Neural crest cell (in vitro differentiated cells): ENCODE measurements around the gene BUD13. TPM values are rescaled to one million over a fixed set of nuclear protein-coding genes. Genes with fewer than 3 reads are reported as not detected.

ENCODE experiments used
- DNase-seq: peaks from one replicate; pipeline ENCODE4 v3.0.0; 2021; ENCODE audit warnings: low read depth, mixed read lengths, low spot score
- H3K27ac Mint-ChIP-seq: one replicate; pipeline ENCODE4 v1.8.0; 2021; ENCODE audit warnings: mild to moderate bottlenecking, mixed read lengths; ENCODE audit not compliant: unreplicated experiment
- H3K27me3 Mint-ChIP-seq: 2 replicates; pipeline ENCODE4 v1.8.0; 2021; ENCODE audit warnings: low read depth, mild to moderate bottlenecking, mixed read lengths
- H3K36me3 Mint-ChIP-seq: 2 replicates; pipeline ENCODE4 v1.8.0; 2021; ENCODE audit warnings: low read depth, mild to moderate bottlenecking, mixed read lengths
- H3K4me1 Mint-ChIP-seq: 2 replicates; pipeline ENCODE4 v1.8.0; 2021; ENCODE audit warnings: mixed read lengths
- H3K4me3 Mint-ChIP-seq: one replicate; pipeline ENCODE4 v1.8.0; 2021; ENCODE audit warnings: mild to moderate bottlenecking, mixed read lengths
- H3K9me3 Mint-ChIP-seq: 2 replicates; pipeline ENCODE4 v1.8.0; 2021; ENCODE audit warnings: mixed read lengths
- CTCF ChIP-seq: fragments of 200-600 bp; sonication (generic); conservative IDR thresholded peaks from 2 replicates; pipeline ENCODE4 v1.5.0; 2021; ENCODE audit warnings: antibody characterized with exemption, mild to moderate bottlenecking
- long read RNA-seq: library from polyadenylated mRNA; unstranded; transcript quantifications from one replicate; pipeline ENCODE4 v2.0.0, GENCODE V29; 2020
- total RNA-seq: library from RNA; stranded (reverse); gene quantifications from 2 replicates; pipeline ENCODE4 v1.2.1, GENCODE V29; 2021

Gene BUD13
- total RNA-seq = 39.0 and 39.7 TPM in 2 replicates
- long read RNA-seq, transcript BUD13-201 (10 exons, 2,196 nt) = major isoform, 70 of 91 reads
- long read RNA-seq, partial matches to known transcripts = 14 of 91 reads
- long read RNA-seq, other reads (novel, unspliced or antisense) = 7 of 91 reads

DNA sequence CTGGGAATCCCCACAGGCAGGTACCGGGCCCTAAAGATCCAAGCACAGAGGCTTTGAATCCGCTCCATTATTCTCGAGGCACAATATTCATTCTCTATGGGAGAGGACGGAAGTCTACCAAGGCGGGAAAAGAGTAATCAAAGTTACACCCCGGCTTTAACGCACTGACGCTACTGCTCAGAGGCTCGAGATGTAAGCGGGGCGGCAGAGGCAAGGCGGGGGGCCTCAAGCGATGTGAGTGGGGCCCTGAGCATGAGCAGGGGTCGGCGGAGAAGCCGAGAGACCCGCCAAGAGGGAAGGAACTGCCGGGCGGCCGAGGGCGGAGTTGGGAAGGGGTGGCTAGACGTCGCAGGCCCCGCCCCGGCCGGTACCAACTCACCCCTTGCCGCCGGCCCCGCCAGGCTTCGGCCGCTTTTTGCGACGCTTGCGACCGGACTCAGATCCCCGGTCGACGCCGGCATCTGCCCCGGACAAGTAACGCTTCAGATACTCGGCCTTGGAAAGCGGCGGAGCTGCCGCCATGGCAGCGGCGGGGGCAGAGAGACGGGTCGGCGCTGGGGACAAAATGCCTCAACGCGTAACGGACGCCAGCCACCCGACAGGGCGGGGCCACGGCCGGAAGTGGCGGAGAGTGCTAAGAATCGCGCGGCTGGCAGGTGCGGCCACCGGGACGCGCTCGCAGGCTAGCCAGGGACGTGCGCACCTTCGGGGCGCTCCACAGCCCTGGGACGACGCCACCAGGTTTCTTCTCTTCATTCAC, at the start of gene BUD13:
Gene BUD13, minus strand, starts transcription at position 545 of the 760 bp plus-strand sequence. Its CDS starts 23 bp downstream, at position 522.
- Mint-ChIP-seq H3K27me3 (no peaks in the 10 kb centered on the region), H3K4me1 (peaks cover 32% of the 10 kb centered on the region), H3K4me3 (peak within 1 kb of the TSS; percentile 98), H3K9me3 (no peaks in the 10 kb centered on the region), H3K27ac (peak within 1 kb of the TSS; percentile 99), H3K36me3 (peaks cover 14% of the 10 kb centered on the region)
- DNase-seq = peak; percentile 94
- no peak for TF ChIP-seq CTCF

DNA sequence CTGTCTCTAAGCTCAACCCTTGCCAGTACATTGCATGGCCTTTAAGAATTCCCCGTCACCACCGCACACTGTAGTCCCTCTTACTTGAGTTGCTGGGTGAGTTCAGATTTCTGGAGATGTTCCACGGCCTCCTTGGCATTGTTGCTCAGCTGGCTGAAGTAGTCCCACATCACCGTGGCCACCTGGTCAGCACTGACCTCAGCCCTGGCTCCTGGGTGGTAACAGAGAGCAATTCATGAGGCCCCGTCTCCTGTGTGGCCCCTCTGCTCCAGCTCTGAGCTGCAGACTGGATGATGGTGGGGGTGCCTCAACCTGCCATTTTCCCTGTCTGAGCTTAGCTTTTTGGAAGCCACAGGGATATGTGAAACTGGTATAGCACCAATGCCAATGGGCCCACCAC, 49.8 kb upstream of the BUD13 start:
- Mint-ChIP-seq H3K27me3 (no peaks in the 10 kb centered on the region), H3K9me3 (no peaks in the 10 kb centered on the region), H3K36me3 (no peaks in the 10 kb centered on the region), H3K4me1 (no peaks in the 10 kb centered on the region), H3K4me3 (no peak overlapping the region), H3K27ac (no peak overlapping the region)
- no peak for DNase-seq
- no peak for TF ChIP-seq CTCF

- TF ChIP-seq CTCF = no peak
- Mint-ChIP-seq H3K27me3 (no peaks in the 10 kb centered on the region), H3K27ac (no peak overlapping the region), H3K4me3 (no peak overlapping the region), H3K9me3 (no peaks in the 10 kb centered on the region), H3K36me3 (no peaks in the 10 kb centered on the region), H3K4me1 (no peaks in the 10 kb centered on the region)
- DNase-seq = no peak
These were observed 48.5 kb upstream of the BUD13 start for GRCh38 chr11:116821050-116821918.

DNA sequence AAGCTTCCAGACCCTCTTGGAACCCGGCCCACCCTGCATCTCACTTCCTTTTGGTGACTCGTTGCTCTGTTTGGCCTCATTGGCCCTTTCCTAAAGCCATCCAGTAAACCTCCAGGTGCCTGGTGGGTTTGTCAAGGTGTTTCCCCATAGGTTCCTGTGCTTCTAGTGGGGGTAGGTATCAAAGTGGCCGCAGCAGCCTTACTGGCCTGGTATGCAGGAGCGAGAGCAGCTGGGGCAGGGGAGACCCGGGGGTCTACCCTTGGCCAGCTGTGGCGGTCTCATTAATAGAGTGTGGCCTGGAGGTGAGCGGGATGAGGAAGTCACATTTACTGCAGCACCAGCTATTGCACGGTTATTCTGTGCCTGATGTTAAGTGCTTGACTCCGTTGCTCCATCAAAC, 46.3 kb upstream of the BUD13 start:
- no peak for TF ChIP-seq CTCF
- Mint-ChIP-seq H3K4me1 (no peaks in the 10 kb centered on the region), H3K27me3 (no peaks in the 10 kb centered on the region), H3K4me3 (no peak overlapping the region), H3K27ac (no peak overlapping the region), H3K36me3 (no peaks in the 10 kb centered on the region), H3K9me3 (no peaks in the 10 kb centered on the region)
- DNase-seq = no peak

- Mint-ChIP-seq H3K27ac (no peak overlapping the region), H3K4me1 (no peaks in the 10 kb centered on the region), H3K36me3 (no peaks in the 10 kb centered on the region), H3K27me3 (no peaks in the 10 kb centered on the region), H3K9me3 (no peaks in the 10 kb centered on the region), H3K4me3 (no peak overlapping the region)
- TF ChIP-seq CTCF = no peak
- DNase-seq = no peak
These were observed 41.7 kb upstream of the BUD13 start for GRCh38 chr11:116814502-116814901.
